B cell (primary cell): ENCODE measurements around the gene TBC1D22A. TPM values are rescaled to one million over a fixed set of nuclear protein-coding genes. Genes with fewer than 3 reads are reported as not detected.

Experiments used
- ATAC-seq: fragments of 200-7000 bp; cut with Tn5 transposase; one replicate; pipeline ENCODE4 v1.10.0; 2021; ENCODE audit warnings: low read depth, mild to moderate bottlenecking, moderate number of reproducible peaks, moderate library complexity
- CTCF ChIA-PET: fragments of 350-600 bp; sonication (Branson Sonifier 250); formaldehyde crosslinking; loops from one replicate; lab custom pipeline; 2021; ENCODE audit warnings: antibody characterized with exemption, inconsistent platforms; lab: Charles Lee
- POLR2A ChIA-PET: fragments of 350-600 bp; sonication (Branson Sonifier 250); formaldehyde crosslinking; loops from one replicate; lab custom pipeline; 2021; ENCODE audit warnings: antibody characterized with exemption; lab: Charles Lee
- DNase-seq: peaks from one replicate; pipeline ENCODE4 v3.0.0; 2013
- H2AFZ ChIP-seq: 2 replicates; pipeline ENCODE4 v1.6.1; 2012; ENCODE audit warnings: mild to moderate bottlenecking, low read depth, low read length; ENCODE audit not compliant: insufficient read depth, poor library complexity, severe bottlenecking
- H3K27ac ChIP-seq, 2 donors: 1 replicate in 1 of 2; 2 replicates in 1 of 2; pipeline ENCODE4 v1.5.1; 2012 to 2013; ENCODE audit warnings: low read length in 2 of 2, mild to moderate bottlenecking in 2 of 2, moderate library complexity in 1 of 2
- H3K27me3 ChIP-seq, 4 experiments: fragments of 200-600 bp in 1 of 4; sonication (generic) in 1 of 4; replicated peaks in 1 of 4; 1 replicate in 2 of 4; 2 replicates in 2 of 4; pipeline versions ENCODE4 v1.6.1 to v1.7.0; 2013 to 2016; ENCODE audit warnings: low read length in 3 of 4, mild to moderate bottlenecking in 2 of 4, mixed read lengths in 1 of 4, moderate library complexity in 1 of 4; ENCODE audit not compliant: insufficient read depth in 4 of 4, control insufficient read depth in 3 of 4; ENCODE audit errors: control extremely low read depth in 1 of 4
- H3K36me3 ChIP-seq, 2 experiments: replicated peaks in 1 of 2; 1 replicate in 1 of 2; 2 replicates in 1 of 2; pipeline versions ENCODE4 v1.6.1 to v1.7.1; 2013; ENCODE audit warnings: low read length in 1 of 2; ENCODE audit not compliant: insufficient read depth in 2 of 2, control insufficient read depth in 1 of 2; ENCODE audit errors: control extremely low read depth in 1 of 2, extremely low read depth in 1 of 2
- H3K4me1 ChIP-seq, 2 donors: fragments of 200-600 bp in 1 of 2; sonication (generic) in 1 of 2; 1 replicate in 1 of 2; 2 replicates in 1 of 2; pipeline versions ENCODE4 v1.5.1 to v1.6.1; 2013 to 2017; ENCODE audit warnings: low read length in 2 of 2; ENCODE audit not compliant: control insufficient read depth in 2 of 2, insufficient read depth in 2 of 2
- H3K4me2 ChIP-seq: replicated peaks from 2 replicates; pipeline ENCODE3; 2012; ENCODE audit warnings: mild to moderate bottlenecking, low read depth, low read length; ENCODE audit not compliant: poor library complexity, severe bottlenecking
- H3K4me3 ChIP-seq, 5 experiments: fragments of 200-600 bp in 1 of 5; sonication (generic) in 1 of 5; 1 replicate in 3 of 5; 2 replicates in 2 of 5; pipeline versions ENCODE4 v1.5.1 to v1.7.0; 2011 to 2016; ENCODE audit warnings: low read length in 4 of 5, mild to moderate bottlenecking in 4 of 5, low read depth in 2 of 5, control low read depth in 1 of 5, moderate library complexity in 1 of 5; ENCODE audit not compliant: insufficient read depth in 1 of 5; ENCODE audit errors: control extremely low read depth in 1 of 5, extremely low read depth in 1 of 5
- H3K79me2 ChIP-seq: fragments of 200-600 bp; sonication (generic); one replicate; pipeline ENCODE4 v1.6.0; 2016; ENCODE audit warnings: low read length; ENCODE audit not compliant: control insufficient read depth, insufficient read depth
- H3K9ac ChIP-seq: fragments of 200-600 bp; sonication (generic); 2 replicates; pipeline ENCODE4 v1.6.1; 2017; ENCODE audit warnings: mild to moderate bottlenecking, low read length, moderate library complexity
- H3K9me3 ChIP-seq, 3 donors: one replicate each; pipeline versions ENCODE4 v1.6.1 to v1.7.1; 2013; ENCODE audit warnings: low read length in 2 of 3; ENCODE audit not compliant: control insufficient read depth in 2 of 3, insufficient read depth in 1 of 3; ENCODE audit errors: control extremely low read depth in 1 of 3
- H4K20me1 ChIP-seq: 2 replicates; pipeline ENCODE4 v1.6.0; 2012; ENCODE audit warnings: mild to moderate bottlenecking, low read length; ENCODE audit not compliant: insufficient read depth, control insufficient read depth, poor library complexity, severe bottlenecking
- H3K27ac Mint-ChIP-seq: one replicate; pipeline ENCODE4 v1.8.0; 2021; ENCODE audit warnings: mixed read lengths
- H3K27me3 Mint-ChIP-seq: one replicate; pipeline ENCODE4 v1.8.0; 2021; ENCODE audit warnings: mixed read lengths
- H3K4me1 Mint-ChIP-seq: one replicate; pipeline ENCODE4 v1.8.0; 2021; ENCODE audit warnings: mixed read lengths
- H3K4me3 Mint-ChIP-seq: one replicate; pipeline ENCODE4 v1.8.0; 2021; ENCODE audit warnings: mixed read lengths
- H3K9me3 Mint-ChIP-seq: one replicate; pipeline ENCODE4 v1.8.0; 2022; ENCODE audit warnings: mixed read lengths; ENCODE audit not compliant: insufficient read depth
- CTCF ChIP-seq: fragments of 200-600 bp; IDR thresholded peaks from one replicate; pipeline ENCODE4 v1.8.0; 2022; ENCODE audit warnings: antibody characterized with exemption, mild to moderate bottlenecking
- EZH2 ChIP-seq: IDR thresholded peaks from 2 replicates; pipeline ENCODE4 v1.6.1; 2012; ENCODE audit warnings: borderline replicate concordance, low read depth, mild to moderate bottlenecking, moderate library complexity, low read length; ENCODE audit not compliant: insufficient read depth, poor library complexity, severe bottlenecking
- WGBS: methylation state at CpG from one replicate; pipeline ENCODE4 v1.1.5; 2013; ENCODE audit warnings: missing lambda C conversion rate; ENCODE audit not compliant: insufficient coverage; 5-methylcytosine and 5-hydroxymethylcytosine counted together
- intact Hi-C: fragments of 100-400 bp; cut with micrococcal nuclease; formaldehyde crosslinking; loops from one replicate; pipeline ENCODE4 v1.10.0; 2022
- polyA plus RNA-seq: library from polyadenylated mRNA; depleted of rRNA; stranded (reverse); fragments of >200 nt; gene quantifications from 2 replicates; pipeline ENCODE4 v1.2.3, GENCODE V29; 2012
- total RNA-seq, 2 donors: library from RNA; stranded (reverse); fragments of 120-200 nt in 1 of 2; gene quantifications; 1 replicate in 1 of 2; 2 replicates in 1 of 2; pipeline versions ENCODE4 v1.2.3 to v1.2.4, GENCODE V29; 2013 to 2022

TBC1D22A gene
- total and polyA plus RNA-seq, 2 donors (not counting 1 experiment from before 2014, with no cell fraction given), result 73.8 to 128 TPM

- Histone ChIP-seq H3K9ac (no peak overlapping the region), H3K4me3 (no peak overlapping the region), H3K79me2 (peaks cover 73% of the 10 kb centered on the region), H3K27me3 (no peaks in the 10 kb centered on the region), H3K9me3 (no peaks in the 10 kb centered on the region), H4K20me1 (peaks cover 84% of the 10 kb centered on the region), H3K4me1 (no peaks in the 10 kb centered on the region), H3K4me2 (no peak overlapping the region), H3K36me3 (peaks cover 3 to 51% of the 10 kb centered on the region in 2 experiments), H3K27ac (no peak overlapping the region), H2AFZ (no peak overlapping the region)
- no peaks in the 10 kb centered on the region for H3K27me3 Mint-ChIP-seq
- H3K9me3 Mint-ChIP-seq, result no peaks in the 10 kb centered on the region
- H3K4me1 Mint-ChIP-seq, result peaks cover 7% of the 10 kb centered on the region
- H3K27ac Mint-ChIP-seq, result no peak overlapping the region
- ATAC-seq (no peak), DNase-seq (no peak)
- ChIA-PET POLR2A (interaction anchor here (0.6 kb wide), 1 partner anchor 740 kb away, joined by 4 read pairs; no protein-coding TSS in a partner anchor), CTCF (no interaction called here)
- intact Hi-C loops, result no loop called here
- 95% methylated on average over 4 of the region's 9 CpGs for WGBS
- no peak overlapping the region for H3K4me3 Mint-ChIP-seq
- TF ChIP-seq EZH2 (no peak), CTCF (no peak)
These were observed 167.3 kb downstream of the TBC1D22A start for GRCh38 chr22:46929710-46930204.

GRCh38 chr22:46931414-46931813 lies 169.0 kb downstream of the TBC1D22A start:
- Histone ChIP-seq H3K79me2 (peaks cover 75% of the 10 kb centered on the region), H4K20me1 (peaks cover 86% of the 10 kb centered on the region), H3K4me1 (no peaks in the 10 kb centered on the region), H3K27me3 (no peaks in the 10 kb centered on the region), H2AFZ (no peak overlapping the region), H3K36me3 (peaks cover 0 to 48% of the 10 kb centered on the region in 2 experiments), H3K4me3 (no peak overlapping the region), H3K9ac (no peak overlapping the region), H3K27ac (no peak overlapping the region), H3K9me3 (peaks cover 0 to 3% (median 0%) of the 10 kb centered on the region in 3 donors), H3K4me2 (no peak overlapping the region)
- POLR2A ChIA-PET, result no interaction called here
- Mint-ChIP-seq H3K4me1 (peaks cover 8% of the 10 kb centered on the region), H3K9me3 (no peaks in the 10 kb centered on the region), H3K27ac (no peak overlapping the region), H3K27me3 (no peaks in the 10 kb centered on the region), H3K4me3 (no peak overlapping the region)
- CTCF ChIA-PET, result no interaction called here
- ATAC-seq (no peak), DNase-seq (no peak)
- TF ChIP-seq EZH2 (no peak), CTCF (no peak)
- WGBS, result 100% methylated on average over 1 of the region's 5 CpGs
- intact Hi-C loops, result no loop called here
